Activated naive CD4-positive, alpha-beta T cell treated with Interleukin-2 at 50 U/mL for 16 hours (primary cell): ENCODE results near the gene RNF103.
"Not testable (repeated sequence)": the region's sequence is repeated elsewhere in the genome, so short reads cannot be mapped to it uniquely, and the experiment has no call there.

Experiments used
- DNase-seq: peaks from one replicate; pipeline ENCODE4 v3.0.0-alpha.2; 2020

The RNF103 gene

GRCh38 chr2:86622519-86623042 lies 1.1 kb downstream of the RNF103 start:
- DNase-seq: peak; percentile 35

GRCh38 chr2:86621280-86621943 lies 2.3 kb downstream of the RNF103 start:
- no peak for DNase-seq

GRCh38 chr2:86617738-86618137 lies 5.9 kb downstream of the RNF103 start:
- DNase-seq: no peak

- no peak for DNase-seq
Measured at GRCh38 chr2:86617153-86617552, 6.5 kb downstream of the RNF103 start.

- no peak for DNase-seq
Measured at GRCh38 chr2:86616502-86616901, 7.2 kb downstream of the RNF103 start.

- no peak for DNase-seq
Measured at GRCh38 chr2:86615596-86615995, 8.1 kb downstream of the RNF103 start.

DNA sequence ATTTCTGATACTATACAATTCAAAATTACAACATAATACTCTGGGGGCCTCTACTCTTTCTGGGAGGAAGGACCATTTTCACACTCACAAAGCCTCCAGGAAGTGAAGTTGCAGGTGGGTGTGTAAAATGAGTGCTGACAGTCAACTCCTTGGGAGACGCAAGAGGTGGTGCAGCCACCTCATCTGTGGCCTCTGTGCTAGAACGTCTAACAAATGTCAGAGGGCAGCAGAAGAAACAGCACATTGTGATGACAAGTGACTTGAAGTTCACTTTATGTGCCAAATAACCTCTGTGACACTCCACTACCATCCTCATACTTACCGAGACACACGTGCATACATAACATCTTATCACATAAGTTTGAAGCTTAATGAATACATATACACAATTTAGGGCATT lies 10.2 kb downstream of the RNF103 start:
- DNase-seq: no peak

GRCh38 chr2:86610871-86611270 lies 12.8 kb downstream of the RNF103 start:
- no peak for DNase-seq

DNA sequence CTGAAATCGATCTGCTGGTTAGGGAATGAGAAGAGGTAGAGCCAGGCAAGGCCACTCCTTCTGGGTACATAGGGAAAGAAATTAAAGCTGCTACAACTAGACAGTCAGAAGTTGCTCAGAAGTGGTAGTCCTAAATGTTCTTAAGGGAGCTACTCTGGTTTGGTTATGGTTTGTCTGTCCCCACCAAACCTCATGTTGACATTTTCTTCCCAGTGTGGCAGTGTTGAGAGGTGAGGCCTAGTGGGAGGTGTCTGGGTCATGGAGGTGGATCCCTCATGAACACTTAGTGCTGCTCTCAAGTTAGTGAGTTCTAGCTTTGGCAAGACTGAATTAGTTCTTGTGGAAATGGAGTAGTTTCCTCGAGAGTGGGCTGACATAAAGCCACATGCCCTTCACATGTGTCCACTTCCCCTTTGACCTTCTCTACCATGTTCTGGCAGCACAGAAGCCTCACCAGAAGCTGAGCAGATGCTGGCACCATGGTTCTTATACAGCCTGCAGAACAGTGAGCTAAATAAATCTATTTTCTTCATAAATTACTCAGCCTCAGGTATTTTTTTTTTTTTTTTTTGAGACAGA lies 14.7 kb downstream of the RNF103 start:
- DNase-seq: no peak

DNA sequence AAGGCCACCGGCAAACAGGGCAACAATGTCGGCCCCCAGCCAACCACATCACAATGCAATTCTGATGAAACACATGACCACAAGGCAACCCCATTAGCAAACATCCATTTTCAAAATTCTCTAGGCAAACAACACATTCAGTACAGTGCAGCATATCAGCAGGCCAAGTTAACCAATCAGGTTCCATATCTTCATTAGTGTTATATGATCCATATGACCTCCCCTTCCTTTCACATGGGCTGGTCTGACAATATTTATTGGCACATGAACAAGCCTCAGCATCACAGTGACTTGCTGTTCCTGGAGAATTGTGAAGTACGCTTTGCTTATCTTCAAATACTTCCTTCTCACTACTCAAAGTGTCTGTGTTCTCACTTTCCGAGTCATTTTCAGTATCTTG lies 19.8 kb downstream of the RNF103 start:
- no peak for DNase-seq

GRCh38 chr2:86598966-86599365 lies 24.7 kb downstream of the RNF103 start:
- DNase-seq: no peak

DNA sequence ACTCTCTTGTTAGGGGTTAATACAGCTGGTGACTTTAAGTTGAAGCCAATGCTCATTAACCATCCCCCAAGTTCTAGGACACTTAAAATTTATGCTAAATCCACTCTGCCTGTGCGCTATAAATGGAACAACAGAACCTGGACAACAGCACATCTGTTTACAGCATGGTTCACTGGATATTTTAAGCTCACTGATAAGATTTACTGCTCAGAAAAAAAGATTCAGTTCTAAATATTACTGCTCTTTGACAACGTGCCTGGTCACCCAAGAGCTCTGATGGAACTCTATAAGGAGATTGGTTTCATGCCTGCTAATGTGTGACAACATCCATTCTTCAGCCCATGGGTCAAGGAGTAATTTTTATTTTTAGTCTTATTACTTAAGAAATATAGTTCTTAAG lies 27.5 kb downstream of the RNF103 start:
- no peak for DNase-seq

DNA sequence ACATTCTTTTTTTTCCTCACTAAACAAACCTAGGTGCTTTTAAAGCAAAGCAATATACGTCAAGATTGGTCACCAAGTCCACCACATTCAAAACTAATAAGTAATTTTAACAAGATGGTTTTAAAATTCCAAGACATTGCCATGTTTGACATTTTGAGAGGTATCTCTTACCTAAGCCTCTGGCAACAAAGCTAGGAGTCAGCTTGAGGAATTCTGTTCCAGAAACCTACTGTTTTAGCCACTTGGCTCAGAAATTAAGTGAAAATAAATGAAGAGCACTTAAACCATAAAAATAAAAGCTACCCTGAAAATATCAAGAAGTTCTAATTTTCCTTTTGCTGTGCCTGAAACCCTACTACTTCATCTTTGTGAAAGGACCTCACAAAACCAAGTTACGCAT lies 30.4 kb downstream of the RNF103 start:
- DNase-seq: no peak

DNA sequence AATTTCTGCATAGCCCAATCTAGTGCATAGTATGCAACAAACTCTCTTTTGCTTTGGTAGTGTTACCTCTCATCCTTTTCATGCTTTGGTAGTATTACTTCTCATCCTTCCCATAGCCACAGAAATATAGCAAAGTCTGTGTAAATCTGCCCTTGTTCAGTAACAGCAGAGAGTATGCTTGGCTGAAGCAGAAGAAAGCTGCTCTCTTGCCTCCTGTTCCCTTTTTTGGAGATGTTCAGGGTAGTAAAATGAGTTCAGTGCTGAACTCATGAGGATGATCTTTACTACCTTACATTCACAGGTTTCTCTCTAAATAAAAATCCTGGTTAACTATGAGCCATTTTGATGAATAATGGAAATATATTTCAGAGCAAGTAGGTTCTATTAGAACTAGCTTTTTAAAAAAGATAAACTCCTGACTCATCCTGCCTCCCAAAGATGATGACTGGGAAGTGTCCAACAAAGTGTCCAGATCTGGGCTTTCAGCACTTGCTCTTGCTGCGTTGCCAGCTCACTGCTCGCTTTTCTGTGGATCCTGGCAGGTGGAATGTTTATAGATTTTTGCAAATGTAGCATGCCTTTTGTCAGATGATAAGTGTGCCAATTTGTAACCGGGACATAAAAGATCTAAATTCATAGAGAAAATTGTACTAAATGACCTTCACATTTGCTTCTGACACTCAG lies 31.0 kb downstream of the RNF103 start:
- no peak for DNase-seq

GRCh38 chr2:86589701-86590100 lies 34.0 kb downstream of the RNF103 start:
- not testable (repeated sequence) for DNase-seq

DNA sequence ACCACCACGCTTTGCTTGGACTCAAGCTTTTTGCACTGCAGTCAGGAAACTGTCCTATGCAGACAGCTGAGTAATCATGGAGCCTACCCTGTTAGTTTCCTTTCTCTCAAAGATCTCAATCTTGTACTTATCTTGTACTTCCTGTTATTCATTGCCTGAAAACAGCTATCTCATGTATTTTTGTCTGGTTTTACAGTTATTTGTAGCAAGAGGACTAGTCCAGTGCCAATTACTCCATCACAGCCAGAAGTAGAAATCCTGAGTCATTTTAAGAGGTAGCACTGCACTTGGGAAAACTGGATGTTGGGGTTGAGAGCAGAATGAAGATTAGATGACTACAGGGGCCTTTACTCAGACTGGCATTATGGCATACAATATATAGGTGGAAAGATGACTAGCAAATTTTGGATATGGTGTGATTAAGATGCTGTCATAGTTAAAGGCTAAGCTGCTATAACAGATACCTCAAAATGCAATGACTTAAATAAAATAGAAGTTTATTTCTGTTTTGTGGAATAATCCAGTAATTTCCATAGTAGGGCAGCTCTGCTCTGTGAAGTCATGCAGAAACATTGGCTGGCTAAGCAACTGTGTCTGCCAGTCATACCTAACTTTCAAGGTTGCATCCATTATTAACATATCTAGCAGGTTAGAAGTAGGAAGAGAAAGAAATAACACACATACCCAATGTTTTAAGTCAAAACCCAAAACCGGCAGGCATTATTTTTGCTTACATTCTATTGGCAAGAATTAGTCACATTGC lies 39.3 kb downstream of the RNF103 start:
- DNase-seq: no peak

DNA sequence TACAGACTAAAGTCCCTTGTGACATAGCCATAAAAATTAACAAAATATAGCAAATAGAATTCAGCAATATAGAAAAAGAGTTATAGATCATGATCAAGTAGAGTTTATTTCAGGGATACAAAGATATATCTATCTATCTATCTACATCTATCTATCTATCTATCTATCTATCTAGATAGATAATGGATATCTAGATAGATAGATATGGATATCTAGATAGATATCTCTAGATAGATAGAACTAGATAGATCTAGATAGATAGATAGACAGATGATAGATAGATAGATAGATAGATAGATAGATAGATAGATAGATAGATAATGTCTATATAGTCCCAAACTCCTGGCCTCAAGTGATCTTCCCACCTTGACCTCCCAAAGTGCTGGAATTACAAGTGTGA lies 43.1 kb downstream of the RNF103 start:
- no peak for DNase-seq

GRCh38 chr2:86577817-86578456 lies 45.7 kb downstream of the RNF103 start:
- no peak for DNase-seq

DNA sequence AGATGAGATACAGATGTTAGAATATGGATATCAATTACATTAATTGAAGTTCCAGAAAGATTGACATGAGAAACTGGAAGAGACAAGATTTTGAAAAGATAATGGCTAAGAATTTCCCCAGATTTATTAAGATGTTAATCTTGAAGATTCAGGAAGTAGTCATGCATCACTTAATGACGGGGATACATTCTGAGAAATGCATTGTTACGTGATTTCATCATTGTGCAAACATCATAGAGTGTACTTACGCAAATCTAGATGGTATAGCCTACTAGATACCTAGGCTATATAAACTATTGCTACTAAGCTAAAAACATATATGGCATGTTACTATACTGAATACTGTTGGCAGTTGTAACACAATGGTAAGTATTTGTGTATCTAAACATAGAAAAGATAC lies 53.6 kb downstream of the RNF103 start:
- DNase-seq: no peak

GRCh38 chr2:86566821-86567190 lies 56.9 kb downstream of the RNF103 start:
- DNase-seq: no peak

GRCh38 chr2:86566158-86566820 lies 57.4 kb downstream of the RNF103 start:
- no peak for DNase-seq

- DNase-seq: no peak
Measured at GRCh38 chr2:86563650-86564061, 60.0 kb downstream of the RNF103 start.
